ENCODE data around the gene CALML5. TPM values are rescaled to one million over a fixed set of nuclear protein-coding genes. Genes with fewer than 3 reads are reported as not detected.

CALML5 gene
- polyA plus RNA-seq, 1 of the 3 experiments (the other 2 are of a cell fraction), result not detected

- 69% methylated on average over 15 of the region's 15 CpGs for WGBS (ENCODE audit: low lambda C conversion rate)
- Histone ChIP-seq H3K4me2 (no peak overlapping the region), H3K79me2 (ENCODE audit: insufficient read depth) (no peaks in the 10 kb centered on the region), H2AFZ (ENCODE audit: low read depth) (no peak overlapping the region), H3K27me3 (ENCODE audit: insufficient read depth) (no peaks in the 10 kb centered on the region), H3K4me3 (ENCODE audit: low read depth in 2 of 2, low read length in 1 of 2) (no peak overlapping the region), H3K9me2 (no peaks in the 10 kb centered on the region), H3K4me1 (ENCODE audit: control insufficient read depth in 1 of 2, insufficient read depth in 2 of 2, low read depth in 1 of 2, low read length in 1 of 2) (no peaks in the 10 kb centered on the region), H3K9me3 (no peaks in the 10 kb centered on the region), H3K27ac (ENCODE audit: low read depth in 2 of 2, low read length in 1 of 2) (no peak overlapping the region), H4K20me1 (ENCODE audit: insufficient read depth) (no peaks in the 10 kb centered on the region), H3K9ac (no peak overlapping the region), H3K36me3 (replicated peaks in 1 of 2; ENCODE audit: control insufficient read depth in 1 of 2, insufficient read depth in 2 of 2, low read length in 1 of 2) (no peaks in the 10 kb centered on the region), H3F3A (replicated peaks; ENCODE audit: insufficient read depth) (no peaks in the 10 kb centered on the region)
- TF ChIP-seq TEAD4 (IDR thresholded peaks at IDR 0.05; ENCODE audit: borderline replicate concordance, insufficient read depth) (no peak), SIN3A (IDR thresholded peaks at IDR 0.05; ENCODE audit: borderline replicate concordance, low read depth, low read length) (no peak), FOSL2 (IDR thresholded peaks at IDR 0.05; ENCODE audit: borderline replicate concordance, low read depth) (no peak), REST (IDR thresholded peaks at IDR 0.05; ENCODE audit: low read depth, low read length) (no peak)
- TF ChIP-seq, protein P1, sequence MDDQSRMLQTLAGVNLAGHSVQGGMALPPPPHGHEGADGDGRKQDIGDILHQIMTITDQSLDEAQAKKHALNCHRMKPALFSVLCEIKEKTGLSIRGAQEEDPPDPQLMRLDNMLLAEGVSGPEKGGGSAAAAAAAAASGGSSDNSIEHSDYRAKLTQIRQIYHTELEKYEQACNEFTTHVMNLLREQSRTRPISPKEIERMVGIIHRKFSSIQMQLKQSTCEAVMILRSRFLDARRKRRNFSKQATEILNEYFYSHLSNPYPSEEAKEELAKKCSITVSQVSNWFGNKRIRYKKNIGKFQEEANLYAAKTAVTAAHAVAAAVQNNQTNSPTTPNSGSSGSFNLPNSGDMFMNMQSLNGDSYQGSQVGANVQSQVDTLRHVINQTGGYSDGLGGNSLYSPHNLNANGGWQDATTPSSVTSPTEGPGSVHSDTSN (IDR thresholded peaks at IDR 0.05), result no peak
- TF ChIP-seq, protein P2, sequence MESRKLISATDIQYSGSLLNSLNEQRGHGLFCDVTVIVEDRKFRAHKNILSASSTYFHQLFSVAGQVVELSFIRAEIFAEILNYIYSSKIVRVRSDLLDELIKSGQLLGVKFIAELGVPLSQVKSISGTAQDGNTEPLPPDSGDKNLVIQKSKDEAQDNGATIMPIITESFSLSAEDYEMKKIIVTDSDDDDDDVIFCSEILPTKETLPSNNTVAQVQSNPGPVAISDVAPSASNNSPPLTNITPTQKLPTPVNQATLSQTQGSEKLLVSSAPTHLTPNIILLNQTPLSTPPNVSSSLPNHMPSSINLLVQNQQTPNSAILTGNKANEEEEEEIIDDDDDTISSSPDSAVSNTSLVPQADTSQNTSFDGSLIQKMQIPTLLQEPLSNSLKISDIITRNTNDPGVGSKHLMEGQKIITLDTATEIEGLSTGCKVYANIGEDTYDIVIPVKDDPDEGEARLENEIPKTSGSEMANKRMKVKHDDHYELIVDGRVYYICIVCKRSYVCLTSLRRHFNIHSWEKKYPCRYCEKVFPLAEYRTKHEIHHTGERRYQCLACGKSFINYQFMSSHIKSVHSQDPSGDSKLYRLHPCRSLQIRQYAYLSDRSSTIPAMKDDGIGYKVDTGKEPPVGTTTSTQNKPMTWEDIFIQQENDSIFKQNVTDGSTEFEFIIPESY (IDR thresholded peaks at IDR 0.05; ENCODE audit: borderline replicate concordance, low read depth), result no peak
- DNase-seq, result no peak
- ChIA-PET POLR2A (no interaction called here), CTCF (interaction anchor here (0.7 to 1.4 kb wide), 3 partner anchors 13 to 110 kb away, joined by 3 to 4 read pairs (median 3); partner anchors contain the start of gene CALML5)
Observed at GRCh38 chr10:5512881-5513612, 13.7 kb upstream of the CALML5 start.

DNA sequence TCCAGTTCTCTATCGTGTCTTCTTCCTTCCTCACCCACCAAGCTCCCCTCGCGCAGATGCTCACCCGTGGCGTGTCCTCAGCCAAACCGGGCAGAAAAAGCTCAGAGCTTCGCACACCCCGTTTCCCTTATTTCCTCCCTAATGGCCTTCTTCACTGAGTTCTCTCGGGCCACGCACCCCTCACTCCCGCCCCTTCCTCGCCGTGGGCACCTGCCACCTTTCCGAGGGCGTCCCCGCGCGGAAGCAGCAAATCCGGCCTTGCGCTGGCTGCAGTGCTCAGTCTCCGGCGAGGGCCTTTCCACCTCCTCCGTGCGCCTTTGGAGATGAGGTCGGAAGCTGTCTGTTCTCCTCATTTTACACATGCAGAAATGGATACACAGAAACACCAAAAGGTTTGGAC lies 13.0 kb upstream of the CALML5 start:
- TF ChIP-seq USF2 (IDR thresholded peaks at IDR 0.05; ENCODE audit: borderline replicate concordance, low read depth, low read length) (no peak), MEF2A (IDR thresholded peaks at IDR 0.05; ENCODE audit: borderline replicate concordance, low read depth) (no peak)
- TF ChIP-seq, protein P1 (IDR thresholded peaks at IDR 0.05), result no peak
- TF ChIP-seq, protein P3, sequence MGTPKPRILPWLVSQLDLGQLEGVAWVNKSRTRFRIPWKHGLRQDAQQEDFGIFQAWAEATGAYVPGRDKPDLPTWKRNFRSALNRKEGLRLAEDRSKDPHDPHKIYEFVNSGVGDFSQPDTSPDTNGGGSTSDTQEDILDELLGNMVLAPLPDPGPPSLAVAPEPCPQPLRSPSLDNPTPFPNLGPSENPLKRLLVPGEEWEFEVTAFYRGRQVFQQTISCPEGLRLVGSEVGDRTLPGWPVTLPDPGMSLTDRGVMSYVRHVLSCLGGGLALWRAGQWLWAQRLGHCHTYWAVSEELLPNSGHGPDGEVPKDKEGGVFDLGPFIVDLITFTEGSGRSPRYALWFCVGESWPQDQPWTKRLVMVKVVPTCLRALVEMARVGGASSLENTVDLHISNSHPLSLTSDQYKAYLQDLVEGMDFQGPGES (IDR thresholded peaks at IDR 0.05; ENCODE audit: low read depth, low read length), result no peak
- no peaks in the 10 kb centered on the region for H3K36me3 ChIP-seq (replicated peaks in 1 of 2; ENCODE audit: control insufficient read depth in 1 of 2, insufficient read depth in 2 of 2, low read length in 1 of 2)
- no peak overlapping the region for H3K4me2 ChIP-seq
- H3K9ac ChIP-seq, result no peak overlapping the region
- WGBS (ENCODE audit: low lambda C conversion rate), result 87% methylated on average over 25 of the region's 25 CpGs
- ChIA-PET CTCF (no interaction called here), POLR2A (no interaction called here)
- H3K27me3 ChIP-seq (ENCODE audit: insufficient read depth), result no peaks in the 10 kb centered on the region
- H3K27ac ChIP-seq (ENCODE audit: low read depth in 2 of 2, low read length in 1 of 2), result no peak overlapping the region
- no peaks in the 10 kb centered on the region for H3K79me2 ChIP-seq (ENCODE audit: insufficient read depth)
- H4K20me1 ChIP-seq (ENCODE audit: insufficient read depth), result no peaks in the 10 kb centered on the region
- no peaks in the 10 kb centered on the region for H3K9me3 ChIP-seq
- no peaks in the 10 kb centered on the region for H3F3A ChIP-seq (replicated peaks; ENCODE audit: insufficient read depth)
- no peak overlapping the region for H3K4me3 ChIP-seq (ENCODE audit: low read depth in 2 of 2, low read length in 1 of 2)
- DNase-seq, result no peak
- H3K4me1 ChIP-seq (ENCODE audit: control insufficient read depth in 1 of 2, insufficient read depth in 2 of 2, low read depth in 1 of 2, low read length in 1 of 2), result no peaks in the 10 kb centered on the region
- H3K9me2 ChIP-seq, result no peaks in the 10 kb centered on the region
- H2AFZ ChIP-seq (ENCODE audit: low read depth), result no peak overlapping the region

Data from SK-N-SH (cell line).